Heart right ventricle (tissue), 16 donors: ENCODE measurements around the gene ATAT1. TPM values are rescaled to one million over a fixed set of nuclear protein-coding genes. Genes with fewer than 3 reads are reported as not detected.

Experiments
- ATAC-seq, 8 donors: fragments of 200-7000 bp; cut with Tn5 transposase; one replicate each; pipeline ENCODE4 v1.9.1; 2020; ENCODE audit warnings: mild to moderate bottlenecking in 8 of 8, moderate library complexity in 8 of 8, moderate number of reproducible peaks in 1 of 8
- DNase-seq, 2 donors: peaks; one replicate each; pipeline ENCODE4 v3.0.0-alpha.2; 2020
- H3K27ac ChIP-seq, 10 donors: fragments of 200-600 bp; sonication (generic) in 2 of 10; one replicate each; pipeline versions ENCODE4 v1.5.0 to v1.8.0; 2020 to 2022; ENCODE audit warnings: mild to moderate bottlenecking in 3 of 10
- H3K27me3 ChIP-seq, 7 donors: fragments of 200-600 bp; one replicate each; pipeline ENCODE4 v1.8.0; 2021 to 2022; ENCODE audit warnings: mild to moderate bottlenecking in 2 of 7
- H3K36me3 ChIP-seq, 9 donors: fragments of 200-600 bp; sonication (generic) in 1 of 9; one replicate each; pipeline versions ENCODE4 v1.5.0 to v1.8.0; 2020 to 2022; ENCODE audit warnings: mild to moderate bottlenecking in 2 of 9
- H3K4me1 ChIP-seq, 9 donors: fragments of 200-600 bp; sonication (generic) in 1 of 9; one replicate each; pipeline versions ENCODE4 v1.5.0 to v1.8.0; 2020 to 2022; ENCODE audit warnings: mild to moderate bottlenecking in 4 of 9
- H3K4me3 ChIP-seq, 10 donors: fragments of 200-600 bp; sonication (generic) in 2 of 10; one replicate each; pipeline versions ENCODE4 v1.5.0 to v1.8.0; 2020 to 2022; ENCODE audit warnings: mild to moderate bottlenecking in 7 of 10, moderate library complexity in 2 of 10
- H3K9me3 ChIP-seq, 11 donors: fragments of 200-600 bp in 10 of 11; sonication (generic) in 2 of 11; one replicate each; pipeline versions ENCODE4 v1.5.0 to v1.8.0; 2013 to 2022; ENCODE audit warnings: mild to moderate bottlenecking in 2 of 11, control low read depth in 1 of 11, moderate library complexity in 1 of 11
- WGBS, 2 donors: extraction: QIAGEN DNeasy Blood & Tissue Kit; methylation state at CpG; one replicate each; pipeline ENCODE4 v1.1.7; 2013; ENCODE audit warnings: inconsistent platforms in 1 of 2; 5-methylcytosine and 5-hydroxymethylcytosine counted together
- intact Hi-C, 10 donors: fragments of 100-400 bp; cut with DNase I; formaldehyde crosslinking; loops; one replicate each; pipeline versions ENCODE4 v1.11.1 to v1.14.2; 2022
- long read RNA-seq, 3 donors: library from polyadenylated mRNA; unstranded; transcript quantifications; one replicate each; pipeline ENCODE4 v2.0.0, GENCODE V29; 2020 to 2021
- polyA plus RNA-seq, 2 donors: library from polyadenylated mRNA; stranded (reverse); fragments of 200-250 nt; gene quantifications; one replicate each; pipeline ENCODE4 v1.2.3, GENCODE V29; 2013
- total RNA-seq, 10 donors: library from RNA; stranded (reverse); fragmentation: NEBNext Ultra II Directional in 3 of 10; extraction: Animal tissue kit (Norgen Biotek cat#: 25700) in 3 of 10; gene quantifications; one replicate each; pipeline versions ENCODE4 v1.2.1 to v1.2.4, GENCODE V29; 2021 to 2023
- TF ChIP-seq, protein P1 (sequence below), 9 donors: fragments of 200-600 bp; sonication (generic) in 2 of 9; IDR thresholded peaks; one replicate each; pipeline versions ENCODE4 v1.5.0 to v1.8.0; 2021 to 2022; ENCODE audit warnings: antibody characterized with exemption in 9 of 9, mild to moderate bottlenecking in 5 of 9, moderate library complexity in 1 of 9
- donor health status: Arrhythmogenic right ventricular cardiomyopathy.
- donor health status: ischemic (EF 13 %, LVEDD 7.1; RV severe dilation, severe dysfunction).
- donor health status: healthy with polysubstance abuse.
- donor health status: DM: no; HTN: yes; CAD: no.
- donor health status: DM: no; HTN: no; CAD: no.
- donor health status: ischemic (EF 25% LVEDD 6.9; RV normal size, moderate dysfunction).
- donor health status: ischemic (EF 25% LVEDD 5.7; RV mildly dilated, moderate dysfunction).
- donor health status: healthy.
- donor health status: DM: yes; HTN: yes; CAD: no.
- donor health status: Ischemic cardiomyopathy.
- donor health status: ischemic (EF 35%, LVEDD 5.7; RV mildly dilated, moderate dysfunction).
- donor health status: nonischemic (EF 11% LVEDD 7.7; RV severe dilation, severe dysfunction).
- donor health status: DM: yes; HTN: yes; CAD: no.
- donor health status: PGD.
- donor health status: ischemic (EF 29% LVEDD 5.4; RV normal size, mild dysfunction).
- donor health status: nonischemic (EF 23%, LVEDD 6.1; RV moderate dilation, normal function).

The ATAT1 gene
- total RNA-seq, result 1 to 10 TPM; 1.8 to 4.6 (median 2.8) TPM
- 1 to 10 TPM; 3.2 to 4.5 TPM for polyA plus RNA-seq
- long read RNA-seq, donor 1, partial matches to known transcripts, result 1 of 1 reads
- long read RNA-seq, donor 1, other reads (novel, unspliced or antisense), result 0 of 1 reads
- long read RNA-seq, donor 2, partial matches to known transcripts, result 1 of 3 reads
- long read RNA-seq, donor 2, other reads (novel, unspliced or antisense), result 0 of 3 reads
- long read RNA-seq, donor 3, partial matches to known transcripts, result 1 of 6 reads
- long read RNA-seq, donor 3, other reads (novel, unspliced or antisense), result 0 of 6 reads

DNA sequence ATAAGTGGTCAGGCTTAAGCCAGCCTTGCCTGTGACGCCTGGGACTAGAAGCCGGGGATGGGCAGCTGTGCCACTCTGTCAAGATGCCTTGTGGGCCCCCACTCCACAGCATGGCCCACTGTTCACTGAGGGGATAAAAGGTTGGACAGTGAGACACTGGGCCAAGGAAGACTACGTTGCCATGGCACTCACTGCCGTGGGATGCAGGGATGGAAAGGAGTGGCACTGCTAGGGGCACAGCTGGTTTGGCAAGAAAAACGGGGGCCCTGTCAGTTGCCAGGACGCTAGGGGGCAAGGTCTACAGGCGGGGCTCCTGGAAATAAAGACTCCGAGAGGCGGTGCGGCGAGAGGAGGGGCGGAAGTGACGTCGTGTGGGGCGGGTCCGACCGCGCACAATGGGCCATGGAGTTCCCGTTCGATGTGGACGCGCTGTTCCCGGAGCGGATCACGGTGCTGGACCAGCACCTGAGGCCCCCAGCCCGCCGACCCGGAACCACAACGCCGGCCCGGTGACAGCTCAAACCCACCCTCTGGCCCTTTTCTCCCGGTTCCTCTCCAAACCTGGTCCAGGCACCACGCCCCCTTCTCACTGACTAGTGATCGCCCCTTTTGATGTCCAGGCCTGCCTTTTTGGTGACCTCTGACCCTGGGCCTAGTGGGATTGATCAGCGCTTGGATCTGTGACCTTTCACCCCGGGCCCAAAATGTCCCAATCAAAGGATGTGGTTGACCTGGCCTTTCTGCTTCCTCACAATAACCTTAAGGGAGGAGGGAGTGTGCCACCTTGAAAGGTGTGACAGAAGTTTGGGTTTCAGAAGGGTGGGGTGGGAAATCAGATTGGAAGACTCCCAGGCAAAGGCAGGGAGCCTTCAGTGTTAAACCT, at the start of gene ATAT1:
Gene ATAT1, plus strand, starts transcription at position 391 of the 883 bp plus-strand sequence.
- peak within 1 kb of the TSS; percentile 38 to 86 (median 60) for H3K4me3 ChIP-seq
- ATAC-seq (peak; percentile 94 to 99 (median 97)), DNase-seq (peak; percentile 89 to 91)
- peak within 1 kb of the TSS; percentile 74 to 94 (median 84) for H3K27ac ChIP-seq
- H3K4me1 ChIP-seq, result peaks cover 3 to 20% (median 10%) of the 10 kb centered on the region in 9 donors
- peaks cover 0 to 86% (median 38%) of the 10 kb centered on the region in 9 donors for H3K36me3 ChIP-seq
- no peaks in the 10 kb centered on the region for H3K27me3 ChIP-seq
- WGBS, 2 donors, result 2 to 3% methylated on average over 36 of the region's 36 CpGs
- TF ChIP-seq, protein P1, sequence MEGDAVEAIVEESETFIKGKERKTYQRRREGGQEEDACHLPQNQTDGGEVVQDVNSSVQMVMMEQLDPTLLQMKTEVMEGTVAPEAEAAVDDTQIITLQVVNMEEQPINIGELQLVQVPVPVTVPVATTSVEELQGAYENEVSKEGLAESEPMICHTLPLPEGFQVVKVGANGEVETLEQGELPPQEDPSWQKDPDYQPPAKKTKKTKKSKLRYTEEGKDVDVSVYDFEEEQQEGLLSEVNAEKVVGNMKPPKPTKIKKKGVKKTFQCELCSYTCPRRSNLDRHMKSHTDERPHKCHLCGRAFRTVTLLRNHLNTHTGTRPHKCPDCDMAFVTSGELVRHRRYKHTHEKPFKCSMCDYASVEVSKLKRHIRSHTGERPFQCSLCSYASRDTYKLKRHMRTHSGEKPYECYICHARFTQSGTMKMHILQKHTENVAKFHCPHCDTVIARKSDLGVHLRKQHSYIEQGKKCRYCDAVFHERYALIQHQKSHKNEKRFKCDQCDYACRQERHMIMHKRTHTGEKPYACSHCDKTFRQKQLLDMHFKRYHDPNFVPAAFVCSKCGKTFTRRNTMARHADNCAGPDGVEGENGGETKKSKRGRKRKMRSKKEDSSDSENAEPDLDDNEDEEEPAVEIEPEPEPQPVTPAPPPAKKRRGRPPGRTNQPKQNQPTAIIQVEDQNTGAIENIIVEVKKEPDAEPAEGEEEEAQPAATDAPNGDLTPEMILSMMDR (IDR thresholded peaks at IDR 0.05), result peak in 7 of 9 donors; percentile 16 to 63 (median 48)
- intact Hi-C loops, result loop anchor here in 3 of 10 donors (5.0 kb wide), 2 partner anchors 46 to 96 kb away; partner anchors contain the start of genes DHX16 (in 2 of the 3) and TUBB (in 1 of the 3)
- no peaks in the 10 kb centered on the region for H3K9me3 ChIP-seq

DNA sequence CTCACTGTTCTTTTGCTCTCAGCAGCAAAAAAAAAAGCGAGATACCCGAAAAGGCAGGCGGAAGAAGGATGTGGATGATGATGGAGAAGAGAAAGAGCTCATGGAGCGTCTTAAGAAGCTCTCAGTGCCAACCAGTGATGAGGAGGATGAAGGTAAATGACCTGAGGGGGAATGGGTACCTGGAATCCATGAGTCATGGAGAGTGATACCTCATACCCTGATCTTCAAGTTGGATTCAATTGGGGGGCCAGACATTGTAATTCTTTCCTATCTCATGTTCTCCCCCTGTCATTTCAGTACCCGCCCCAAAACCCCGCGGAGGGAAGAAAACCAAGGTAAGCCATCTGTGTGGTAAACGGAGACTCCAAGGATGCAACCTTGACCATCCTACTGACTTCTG, 48.6 kb upstream of the ATAT1 start:
- 96 to 97% methylated on average over 8 of the region's 8 CpGs for WGBS, 2 donors
- TF ChIP-seq, protein P1 (IDR thresholded peaks at IDR 0.05), result no peak
- peaks cover 0 to 14% (median 6%) of the 10 kb centered on the region in 9 donors for H3K4me1 ChIP-seq
- DNase-seq (no peak), ATAC-seq (no peak)
- H3K4me3 ChIP-seq, result no peak overlapping the region
- H3K27ac ChIP-seq, result no peak overlapping the region
- H3K36me3 ChIP-seq, result peaks cover 8 to 88% (median 59%) of the 10 kb centered on the region in 9 donors
- no peaks in the 10 kb centered on the region for H3K27me3 ChIP-seq
- H3K9me3 ChIP-seq, result no peaks in the 10 kb centered on the region
- intact Hi-C loops, result no loop called here

DNA sequence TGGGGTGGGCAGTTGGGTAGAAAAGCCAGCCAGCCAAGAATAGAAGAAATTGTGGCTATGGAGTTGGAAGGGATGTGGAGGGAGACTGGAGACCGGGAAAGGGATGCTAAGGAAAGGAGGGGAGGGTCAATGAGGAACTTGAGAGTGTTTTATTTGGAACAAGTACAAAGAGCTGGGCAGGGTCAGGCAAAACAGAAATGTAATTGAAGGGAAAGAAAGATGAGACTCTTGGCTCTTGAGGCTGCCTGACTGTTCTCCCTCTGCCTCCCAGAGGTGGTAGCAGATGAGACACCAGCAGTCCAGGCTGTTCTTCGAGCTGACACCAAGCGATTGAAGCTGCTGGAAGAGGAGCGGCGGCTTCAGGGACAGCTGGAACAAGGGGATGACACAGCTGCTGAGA, 42.8 kb upstream of the ATAT1 start:
- H3K27me3 ChIP-seq, result no peaks in the 10 kb centered on the region
- no peaks in the 10 kb centered on the region for H3K4me1 ChIP-seq
- TF ChIP-seq, protein P1 (IDR thresholded peaks at IDR 0.05), result no peak
- DNase-seq (no peak), ATAC-seq (no peak)
- H3K36me3 ChIP-seq, result peaks cover 15 to 100% (median 97%) of the 10 kb centered on the region in 9 donors
- no peaks in the 10 kb centered on the region for H3K9me3 ChIP-seq
- no peak overlapping the region for H3K4me3 ChIP-seq
- 89 to 94% methylated on average over 5 of the region's 5 CpGs for WGBS, 2 donors
- intact Hi-C loops, result no loop called here
- no peak overlapping the region for H3K27ac ChIP-seq

DNA sequence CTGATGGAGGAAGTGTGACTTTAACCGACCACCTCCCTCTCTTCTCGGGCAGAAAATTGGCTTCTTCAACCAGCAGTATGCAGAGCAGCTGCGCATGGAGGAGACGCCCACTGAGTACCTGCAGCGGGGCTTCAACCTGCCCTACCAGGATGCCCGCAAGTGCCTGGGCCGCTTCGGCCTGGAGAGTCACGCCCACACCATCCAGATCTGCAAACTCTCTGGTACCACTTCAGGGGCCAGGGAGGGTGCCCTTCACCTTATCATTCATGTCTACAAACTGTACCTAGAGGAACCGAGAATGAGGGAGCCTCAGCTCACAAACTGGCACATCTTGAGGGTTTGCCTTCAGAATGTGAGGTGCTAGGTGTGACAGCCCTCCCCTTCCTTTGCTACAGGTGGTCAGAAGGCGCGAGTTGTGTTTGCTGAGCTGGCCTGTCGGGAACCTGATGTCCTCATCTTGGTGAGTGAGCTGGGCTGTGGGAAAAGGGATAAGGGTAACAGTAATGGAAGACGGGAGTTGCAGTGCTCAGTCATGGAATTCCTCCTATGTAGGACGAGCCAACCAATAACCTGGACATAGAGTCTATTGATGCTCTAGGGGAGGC, 36.8 kb upstream of the ATAT1 start:
- ATAC-seq (peak in 1 of 8 donors; percentile 14), DNase-seq (no peak)
- TF ChIP-seq, protein P1 (IDR thresholded peaks at IDR 0.05), result no peak
- no peak overlapping the region for H3K27ac ChIP-seq
- H3K4me3 ChIP-seq, result no peak overlapping the region
- no peaks in the 10 kb centered on the region for H3K4me1 ChIP-seq
- H3K36me3 ChIP-seq, result peaks cover 0 to 100% (median 65%) of the 10 kb centered on the region in 9 donors
- no peaks in the 10 kb centered on the region for H3K27me3 ChIP-seq
- no peaks in the 10 kb centered on the region for H3K9me3 ChIP-seq
- intact Hi-C loops, result loop anchor here in 3 of 10 donors (5.0 to 10.0 kb wide), 2 partner anchors 105 to 108 kb away; partner anchors contain the start of gene HLA-E (in 1 of the 3)
- 93 to 94% methylated on average over 15 of the region's 15 CpGs for WGBS, 2 donors
